Measurements from ENCODE around the gene CUEDC2. TPM values are rescaled to one million over a fixed set of nuclear protein-coding genes. Genes with fewer than 3 reads are reported as not detected.

CUEDC2 gene
- total RNA-seq, 1 donor from 2014 or later, result 57.7 TPM

DNA sequence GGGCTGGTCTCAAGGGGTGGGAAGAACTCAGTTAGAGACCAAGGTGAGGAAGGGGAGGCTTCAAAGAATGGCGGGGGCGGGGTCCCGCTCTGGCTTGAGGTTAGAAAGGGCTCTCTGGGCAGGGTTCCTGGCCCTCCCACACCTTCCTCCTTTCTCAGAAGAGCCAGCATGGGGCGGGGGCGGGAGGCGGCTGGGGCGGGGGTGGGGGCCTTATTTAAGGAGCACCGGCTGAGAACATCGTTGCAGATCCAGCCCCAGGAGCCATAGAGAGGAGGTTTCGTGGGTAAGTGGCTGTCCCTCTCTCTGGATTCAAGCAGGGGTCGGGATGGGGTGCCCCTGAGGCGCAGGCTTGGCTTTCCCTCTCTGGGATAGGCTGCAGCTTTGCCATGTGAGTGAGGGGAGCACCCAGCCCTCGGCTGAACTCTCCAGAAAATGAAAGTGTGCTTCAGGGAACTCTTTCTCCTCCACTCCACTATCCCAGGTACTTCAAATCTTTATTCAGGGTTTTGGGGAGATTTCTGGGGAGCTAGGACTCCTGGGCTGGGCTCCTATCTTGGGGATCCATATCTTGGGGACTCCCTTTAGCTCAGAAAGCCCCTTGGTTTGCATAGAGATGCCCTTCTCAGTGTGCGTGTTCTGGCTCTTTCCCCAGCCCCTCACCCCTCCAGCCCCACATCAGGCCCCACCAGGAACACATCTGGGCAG is 3.3 kb upstream of the CUEDC2 start:
- Mint-ChIP-seq H3K27me3 (ENCODE audit: low read depth) (peaks cover 3% of the 10 kb centered on the region), H3K4me1 (ENCODE audit: low read depth) (peaks cover 19% of the 10 kb centered on the region), H3K27ac (ENCODE audit: unreplicated experiment) (no peak overlapping the region), H3K4me3 (ENCODE audit: unreplicated experiment) (no peak overlapping the region), H3K9me3 (ENCODE audit: low read depth) (no peaks in the 10 kb centered on the region), H3K36me3 (ENCODE audit: low read depth) (no peaks in the 10 kb centered on the region)
- DNase-seq (ENCODE audit: low spot score), result no peak
- TF ChIP-seq, protein P1, sequence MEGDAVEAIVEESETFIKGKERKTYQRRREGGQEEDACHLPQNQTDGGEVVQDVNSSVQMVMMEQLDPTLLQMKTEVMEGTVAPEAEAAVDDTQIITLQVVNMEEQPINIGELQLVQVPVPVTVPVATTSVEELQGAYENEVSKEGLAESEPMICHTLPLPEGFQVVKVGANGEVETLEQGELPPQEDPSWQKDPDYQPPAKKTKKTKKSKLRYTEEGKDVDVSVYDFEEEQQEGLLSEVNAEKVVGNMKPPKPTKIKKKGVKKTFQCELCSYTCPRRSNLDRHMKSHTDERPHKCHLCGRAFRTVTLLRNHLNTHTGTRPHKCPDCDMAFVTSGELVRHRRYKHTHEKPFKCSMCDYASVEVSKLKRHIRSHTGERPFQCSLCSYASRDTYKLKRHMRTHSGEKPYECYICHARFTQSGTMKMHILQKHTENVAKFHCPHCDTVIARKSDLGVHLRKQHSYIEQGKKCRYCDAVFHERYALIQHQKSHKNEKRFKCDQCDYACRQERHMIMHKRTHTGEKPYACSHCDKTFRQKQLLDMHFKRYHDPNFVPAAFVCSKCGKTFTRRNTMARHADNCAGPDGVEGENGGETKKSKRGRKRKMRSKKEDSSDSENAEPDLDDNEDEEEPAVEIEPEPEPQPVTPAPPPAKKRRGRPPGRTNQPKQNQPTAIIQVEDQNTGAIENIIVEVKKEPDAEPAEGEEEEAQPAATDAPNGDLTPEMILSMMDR (IDR thresholded peaks at IDR 0.05), result no peak

DNA sequence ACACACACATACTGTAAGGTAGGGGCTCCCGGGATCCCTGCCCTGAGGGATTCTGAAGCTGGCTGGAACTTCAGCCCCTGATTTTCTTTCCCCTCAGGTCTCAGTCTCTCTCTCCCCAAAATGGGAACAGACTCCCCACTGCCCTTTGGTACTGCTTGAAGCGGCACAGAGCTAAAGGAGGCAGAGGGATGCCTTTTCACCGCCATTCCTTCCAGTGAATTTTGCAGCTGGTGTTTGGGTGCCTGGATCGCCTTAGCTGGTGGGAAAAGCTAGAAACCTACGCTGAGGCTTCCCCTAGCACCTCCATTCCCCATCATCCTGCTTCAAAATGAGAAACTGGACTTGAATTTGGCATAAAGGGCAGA is 2.7 kb upstream of the CUEDC2 start:
- Mint-ChIP-seq H3K36me3 (ENCODE audit: low read depth) (no peaks in the 10 kb centered on the region), H3K27me3 (ENCODE audit: low read depth) (peaks cover 3% of the 10 kb centered on the region), H3K9me3 (ENCODE audit: low read depth) (no peaks in the 10 kb centered on the region), H3K27ac (ENCODE audit: unreplicated experiment) (no peak overlapping the region), H3K4me3 (ENCODE audit: unreplicated experiment) (no peak overlapping the region), H3K4me1 (ENCODE audit: low read depth) (peaks cover 19% of the 10 kb centered on the region)
- DNase-seq (ENCODE audit: low spot score), result no peak
- TF ChIP-seq, protein P1 (IDR thresholded peaks at IDR 0.05), result no peak

DNA sequence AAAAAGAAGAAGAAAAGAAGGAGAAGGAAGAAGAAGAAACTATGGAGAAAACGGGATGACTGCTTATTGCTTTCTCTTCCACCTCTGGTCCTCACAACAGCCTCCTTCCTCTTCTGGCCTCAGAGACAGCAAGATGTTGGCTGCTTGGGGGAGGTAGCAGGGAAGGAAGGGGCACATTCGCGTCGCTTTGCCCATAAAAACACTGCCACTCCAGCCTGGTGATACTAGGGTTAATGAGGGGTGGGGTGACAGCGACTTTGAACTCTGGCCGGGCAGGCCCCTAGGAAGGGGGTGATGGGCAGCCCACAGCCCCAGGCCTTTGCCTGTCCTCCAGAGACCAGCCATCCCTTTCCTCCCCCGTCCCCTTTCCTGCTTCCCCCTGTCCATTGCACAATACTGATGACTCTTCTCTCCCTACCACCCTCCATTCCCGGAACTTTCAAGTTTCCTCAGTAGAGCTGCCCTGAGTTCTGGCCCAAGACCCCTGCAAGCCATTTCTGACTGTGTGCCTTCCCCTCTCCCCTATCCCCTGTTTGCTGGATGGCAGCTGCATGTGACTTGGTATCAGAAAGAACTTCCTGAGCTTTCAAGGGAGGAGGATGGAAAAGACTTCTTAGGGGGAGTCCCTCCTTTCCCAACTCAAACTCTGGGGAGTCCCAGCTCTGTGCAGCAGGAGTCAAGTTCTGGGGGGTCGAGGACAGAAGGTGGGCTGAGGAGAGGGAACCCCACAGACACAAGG is 2.2 kb upstream of the CUEDC2 start:
- TF ChIP-seq, protein P1 (IDR thresholded peaks at IDR 0.05), result no peak
- Mint-ChIP-seq H3K4me1 (ENCODE audit: low read depth) (peaks cover 19% of the 10 kb centered on the region), H3K9me3 (ENCODE audit: low read depth) (no peaks in the 10 kb centered on the region), H3K4me3 (ENCODE audit: unreplicated experiment) (no peak overlapping the region), H3K27ac (ENCODE audit: unreplicated experiment) (no peak overlapping the region), H3K27me3 (ENCODE audit: low read depth) (peaks cover 3% of the 10 kb centered on the region), H3K36me3 (ENCODE audit: low read depth) (no peaks in the 10 kb centered on the region)
- no peak for DNase-seq (ENCODE audit: low spot score)

DNA sequence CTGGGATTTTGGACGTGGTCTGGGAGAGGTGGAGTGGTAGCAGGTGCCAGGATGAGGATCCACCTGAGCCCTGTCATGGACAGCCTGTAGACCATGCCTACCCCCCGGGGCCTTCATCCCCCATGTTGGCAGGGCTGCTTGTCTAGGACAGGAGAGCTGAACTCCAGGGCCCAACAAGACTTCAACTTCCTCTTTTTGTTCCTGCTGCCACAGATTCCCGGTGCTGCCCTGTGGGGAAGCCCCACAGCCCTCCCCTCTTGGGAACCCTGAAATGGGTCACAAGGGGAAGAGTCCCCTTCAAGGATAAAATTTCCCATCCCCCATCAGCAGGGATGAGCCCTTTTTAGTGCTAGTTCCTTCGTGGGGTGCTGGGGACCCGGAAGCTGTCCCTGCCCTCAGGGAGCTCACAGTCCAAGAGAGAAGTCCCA is 1.3 kb upstream of the CUEDC2 start:
- no peaks in the 10 kb centered on the region for H3K36me3 Mint-ChIP-seq (ENCODE audit: low read depth)
- TF ChIP-seq, protein P1 (IDR thresholded peaks at IDR 0.05), result no peak
- H3K27ac Mint-ChIP-seq (ENCODE audit: unreplicated experiment), result no peak overlapping the region
- peaks cover 3% of the 10 kb centered on the region for H3K27me3 Mint-ChIP-seq (ENCODE audit: low read depth)
- H3K4me3 Mint-ChIP-seq (ENCODE audit: unreplicated experiment), result no peak overlapping the region
- no peak for DNase-seq (ENCODE audit: low spot score)
- H3K9me3 Mint-ChIP-seq (ENCODE audit: low read depth), result no peaks in the 10 kb centered on the region
- H3K4me1 Mint-ChIP-seq (ENCODE audit: low read depth), result peaks cover 19% of the 10 kb centered on the region

DNA sequence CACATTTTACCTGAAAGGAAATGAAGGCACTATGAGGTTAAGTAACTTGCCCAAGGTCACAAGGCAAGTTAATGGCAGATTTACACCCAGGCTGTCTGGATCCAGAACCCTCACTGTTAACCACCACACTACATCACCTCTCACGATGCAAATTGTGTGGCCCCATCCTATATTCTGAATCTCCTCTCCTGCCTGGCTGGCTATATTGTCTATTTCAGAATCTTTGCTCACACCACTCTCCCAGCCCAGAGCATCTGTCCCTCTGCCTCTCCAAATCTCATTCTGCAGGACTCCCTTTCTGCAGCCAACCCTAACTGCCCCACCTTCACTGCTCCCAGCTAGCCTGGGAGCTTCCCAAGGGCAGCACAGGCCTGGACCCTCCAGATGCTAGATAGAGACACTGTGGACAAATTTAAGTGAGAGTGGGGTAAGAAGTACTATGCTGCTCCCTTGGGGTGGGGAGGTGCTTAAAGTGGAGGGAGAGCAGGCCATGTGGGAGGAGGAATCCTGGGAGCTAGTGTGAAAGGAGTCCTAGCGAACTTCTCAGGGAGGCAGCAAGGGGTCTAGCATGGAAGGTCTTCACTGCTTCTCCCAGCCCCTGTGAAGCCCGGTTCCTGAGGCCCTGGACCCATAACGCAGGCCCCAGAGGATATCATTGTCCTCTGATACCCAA is 786 bp downstream of the CUEDC2 start:
- H3K27ac Mint-ChIP-seq (ENCODE audit: unreplicated experiment), result peak overlapping the region; percentile 92
- H3K27me3 Mint-ChIP-seq (ENCODE audit: low read depth), result peaks cover 3% of the 10 kb centered on the region
- no peaks in the 10 kb centered on the region for H3K9me3 Mint-ChIP-seq (ENCODE audit: low read depth)
- H3K4me3 Mint-ChIP-seq (ENCODE audit: unreplicated experiment), result peak overlapping the region; percentile 89
- peaks cover 19% of the 10 kb centered on the region for H3K4me1 Mint-ChIP-seq (ENCODE audit: low read depth)
- TF ChIP-seq, protein P1 (IDR thresholded peaks at IDR 0.05), result no peak
- DNase-seq (ENCODE audit: low spot score), result no peak
- H3K36me3 Mint-ChIP-seq (ENCODE audit: low read depth), result no peaks in the 10 kb centered on the region

All from chondrocyte (in vitro differentiated cells).